Liver (tissue), 9 donors: ENCODE data around the gene GATA2. TPM values are rescaled to one million over a fixed set of nuclear protein-coding genes. Genes with fewer than 3 reads are reported as not detected.

Source experiments
- DNase-seq: peaks from one replicate; pipeline ENCODE4 v3.0.0-alpha.2; 2017; ENCODE audit warnings: low spot score
- H3K27ac ChIP-seq, 2 donors: one replicate each; pipeline ENCODE4 v1.7.0; 2013; ENCODE audit warnings: inconsistent platforms in 2 of 2, low read length in 2 of 2, control low read depth in 1 of 2, low read depth in 1 of 2, mild to moderate bottlenecking in 1 of 2
- H3K27me3 ChIP-seq, 4 donors: one replicate each; pipeline versions ENCODE4 v1.6.1 to v1.7.0; 2013; ENCODE audit warnings: low read length in 3 of 4, inconsistent platforms in 1 of 4, mild to moderate bottlenecking in 1 of 4, moderate library complexity in 1 of 4; ENCODE audit not compliant: control insufficient read depth in 4 of 4, insufficient read depth in 4 of 4
- H3K36me3 ChIP-seq, 4 donors: one replicate each; pipeline versions ENCODE4 v1.6.1 to v1.7.0; 2013; ENCODE audit warnings: low read length in 3 of 4, mild to moderate bottlenecking in 3 of 4, low read depth in 1 of 4, moderate library complexity in 1 of 4; ENCODE audit not compliant: control insufficient read depth in 4 of 4, insufficient read depth in 3 of 4
- H3K4me1 ChIP-seq, 4 donors: one replicate each; pipeline versions ENCODE4 v1.6.1 to v1.7.0; 2013; ENCODE audit warnings: low read length in 3 of 4, mild to moderate bottlenecking in 3 of 4, moderate library complexity in 1 of 4; ENCODE audit not compliant: control insufficient read depth in 4 of 4, insufficient read depth in 4 of 4
- H3K4me3 ChIP-seq, 3 donors: one replicate each; pipeline versions ENCODE4 v1.6.1 to v1.7.0; 2013; ENCODE audit warnings: low read length in 3 of 3, control low read depth in 1 of 3, low read depth in 1 of 3, mild to moderate bottlenecking in 1 of 3
- H3K9ac ChIP-seq, 2 donors: one replicate each; pipeline ENCODE4 v1.7.0; 2013; ENCODE audit warnings: low read length in 2 of 2, mild to moderate bottlenecking in 2 of 2, moderate library complexity in 2 of 2, control low read depth in 1 of 2, low read depth in 1 of 2
- H3K9me3 ChIP-seq, 4 donors: one replicate each; pipeline versions ENCODE4 v1.6.1 to v1.7.0; 2013; ENCODE audit warnings: low read length in 3 of 4; ENCODE audit not compliant: control insufficient read depth in 4 of 4
- EGR1 ChIP-seq, 2 donors: IDR thresholded peaks; 2 replicates each; pipeline ENCODE4 v1.6.1; 2016 to 2018; ENCODE audit warnings: antibody characterized with exemption in 2 of 2, low read depth in 2 of 2
- FOXA1 ChIP-seq: IDR thresholded peaks from 2 replicates; pipeline ENCODE4 v1.6.1; 2016; ENCODE audit warnings: antibody characterized with exemption
- GABPA ChIP-seq, 2 donors: IDR thresholded peaks in 1 of 2; conservative IDR thresholded peaks in 1 of 2; 2 replicates each; pipeline ENCODE4 v1.6.1; 2016; ENCODE audit warnings: antibody characterized with exemption in 2 of 2, mild to moderate bottlenecking in 1 of 2, moderate library complexity in 1 of 2
- HNF4A ChIP-seq, 2 donors: conservative IDR thresholded peaks; 2 replicates each; pipeline ENCODE4 v1.6.1; 2016; ENCODE audit warnings: antibody characterized with exemption in 2 of 2, mild to moderate bottlenecking in 2 of 2
- HNF4G ChIP-seq: IDR thresholded peaks from 2 replicates; pipeline ENCODE4 v1.6.1; 2016; ENCODE audit warnings: antibody characterized with exemption
- JUND ChIP-seq, 2 donors: IDR thresholded peaks; 2 replicates each; pipeline ENCODE4 v1.6.1; 2016; ENCODE audit warnings: antibody characterized with exemption in 2 of 2
- NR2F2 ChIP-seq: IDR thresholded peaks from 2 replicates; pipeline ENCODE4 v1.6.1; 2016; ENCODE audit warnings: antibody characterized with exemption
- RAD21 ChIP-seq, 2 donors: IDR thresholded peaks; 2 replicates each; pipeline ENCODE4 v1.6.1; 2016; ENCODE audit warnings: antibody characterized with exemption in 2 of 2, mild to moderate bottlenecking in 2 of 2
- RXRA ChIP-seq, 2 donors: IDR thresholded peaks; 2 replicates each; pipeline ENCODE4 v1.6.1; 2017 to 2018; ENCODE audit warnings: antibody characterized with exemption in 2 of 2, mild to moderate bottlenecking in 1 of 2
- SP1 ChIP-seq: IDR thresholded peaks from 2 replicates; pipeline ENCODE4 v1.6.1; 2018; ENCODE audit warnings: antibody characterized with exemption, mild to moderate bottlenecking
- YY1 ChIP-seq: IDR thresholded peaks from 2 replicates; pipeline ENCODE4 v1.6.1; 2016; ENCODE audit warnings: antibody characterized with exemption, mild to moderate bottlenecking
- WGBS: extraction: QIAGEN DNeasy Blood & Tissue Kit; methylation state at CpG from one replicate; pipeline ENCODE4 v1.1.7; 2013; 5-methylcytosine and 5-hydroxymethylcytosine counted together
- polyA plus RNA-seq, 2 donors: library from polyadenylated mRNA; stranded (reverse) in 1 of 2; unstranded in 1 of 2; fragments of 200-250 nt in 1 of 2; fragments of >200 nt in 1 of 2; fragmentation: Nextera tagmentation in 1 of 2; extraction: Ambion mirVana in 1 of 2; gene quantifications; one replicate each; pipeline versions ENCODE4 v1.2.1 to v1.2.3, GENCODE V29; 2013 to 2015
- total RNA-seq, 2 donors: library from RNA; depleted of rRNA; stranded (reverse); fragments of >200 nt; gene quantifications; one replicate each; pipeline ENCODE4 v1.2.3, GENCODE V29; 2014
- TF ChIP-seq, protein P1 (sequence below): IDR thresholded peaks from 2 replicates; pipeline ENCODE4 v1.6.1; 2016; ENCODE audit warnings: antibody characterized with exemption
- TF ChIP-seq, protein P2 (sequence below): IDR thresholded peaks from 2 replicates; pipeline ENCODE4 v1.6.1; 2016; ENCODE audit warnings: antibody characterized with exemption, mild to moderate bottlenecking
- TF ChIP-seq, protein P3 (sequence below): fragments of 150-350 bp; IDR thresholded peaks from 2 replicates; pipeline ENCODE4 v1.5.1; 2017; ENCODE audit warnings: improper control_type of control experiment, low read depth, low read length; ENCODE audit not compliant: missing input control
- donor health status: healthy.
- donor health status: healthy.
- donor health status: healthy.
- donor health status: healthy.
- donor health status: healthy.

The GATA2 gene
- total and polyA plus RNA-seq, 4 donors, result 0.25 to 2.8 (median 0.54) TPM

DNA sequence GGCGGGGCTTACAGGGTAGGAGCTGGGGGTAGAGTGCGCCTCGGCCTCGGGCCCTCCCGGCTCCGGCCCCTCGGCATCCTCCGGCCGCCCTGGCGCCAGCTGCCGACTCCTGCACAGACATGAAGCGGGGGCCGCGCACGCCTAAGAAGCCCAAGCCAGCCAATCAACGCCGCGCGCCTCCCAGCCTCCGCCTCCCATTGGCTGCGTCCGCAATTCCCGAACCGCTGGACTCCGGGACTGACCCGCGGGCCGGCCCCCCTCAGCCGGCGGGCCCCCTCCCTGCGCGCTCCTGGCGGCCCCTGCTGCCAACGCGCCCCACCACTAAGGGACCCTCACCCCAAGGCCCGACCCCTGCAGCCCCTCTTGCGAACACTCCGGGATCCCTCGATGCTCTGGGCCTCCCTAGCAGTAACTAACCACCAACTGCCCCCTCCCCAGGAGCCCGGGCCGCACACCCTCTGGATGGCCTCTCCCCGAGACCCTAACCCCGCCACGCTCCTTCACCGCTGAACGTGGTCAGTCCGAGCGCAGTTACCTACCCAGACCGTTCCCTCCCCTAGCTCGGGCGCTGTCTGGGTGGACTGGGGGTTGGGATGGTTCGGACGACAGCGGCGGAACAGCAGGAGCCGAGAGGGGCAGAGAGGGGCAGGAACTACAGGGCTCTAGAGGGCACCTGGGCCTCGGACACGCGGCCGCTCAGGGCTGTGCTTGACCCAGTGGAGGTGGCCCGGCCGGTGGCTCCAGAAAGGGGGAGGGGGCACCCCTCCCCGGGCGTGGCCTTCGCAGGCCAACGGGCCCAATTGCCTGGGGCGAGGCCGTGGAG lies 5.0 kb downstream of the GATA2 start:
- 4% methylated on average over 68 of the region's 68 CpGs for WGBS
- no peaks in the 10 kb centered on the region for H3K9me3 ChIP-seq
- TF ChIP-seq, protein P1, sequence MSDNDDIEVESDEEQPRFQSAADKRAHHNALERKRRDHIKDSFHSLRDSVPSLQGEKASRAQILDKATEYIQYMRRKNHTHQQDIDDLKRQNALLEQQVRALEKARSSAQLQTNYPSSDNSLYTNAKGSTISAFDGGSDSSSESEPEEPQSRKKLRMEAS, result no peak
- TF ChIP-seq SP1 (no peak), GABPA (IDR thresholded peaks at IDR 0.05 in 1 of 2, conservative IDR thresholded peaks at IDR 0.05 in 1 of 2) (no peak), RAD21 (IDR thresholded peaks at IDR 0.05) (no peak), JUND (IDR thresholded peaks at IDR 0.05) (no peak), NR2F2 (no peak), YY1 (no peak), HNF4A (conservative IDR thresholded peaks at IDR 0.05) (no peak), RXRA (IDR thresholded peaks at IDR 0.05) (no peak), FOXA1 (no peak), HNF4G (no peak)
- TF ChIP-seq, protein P2, sequence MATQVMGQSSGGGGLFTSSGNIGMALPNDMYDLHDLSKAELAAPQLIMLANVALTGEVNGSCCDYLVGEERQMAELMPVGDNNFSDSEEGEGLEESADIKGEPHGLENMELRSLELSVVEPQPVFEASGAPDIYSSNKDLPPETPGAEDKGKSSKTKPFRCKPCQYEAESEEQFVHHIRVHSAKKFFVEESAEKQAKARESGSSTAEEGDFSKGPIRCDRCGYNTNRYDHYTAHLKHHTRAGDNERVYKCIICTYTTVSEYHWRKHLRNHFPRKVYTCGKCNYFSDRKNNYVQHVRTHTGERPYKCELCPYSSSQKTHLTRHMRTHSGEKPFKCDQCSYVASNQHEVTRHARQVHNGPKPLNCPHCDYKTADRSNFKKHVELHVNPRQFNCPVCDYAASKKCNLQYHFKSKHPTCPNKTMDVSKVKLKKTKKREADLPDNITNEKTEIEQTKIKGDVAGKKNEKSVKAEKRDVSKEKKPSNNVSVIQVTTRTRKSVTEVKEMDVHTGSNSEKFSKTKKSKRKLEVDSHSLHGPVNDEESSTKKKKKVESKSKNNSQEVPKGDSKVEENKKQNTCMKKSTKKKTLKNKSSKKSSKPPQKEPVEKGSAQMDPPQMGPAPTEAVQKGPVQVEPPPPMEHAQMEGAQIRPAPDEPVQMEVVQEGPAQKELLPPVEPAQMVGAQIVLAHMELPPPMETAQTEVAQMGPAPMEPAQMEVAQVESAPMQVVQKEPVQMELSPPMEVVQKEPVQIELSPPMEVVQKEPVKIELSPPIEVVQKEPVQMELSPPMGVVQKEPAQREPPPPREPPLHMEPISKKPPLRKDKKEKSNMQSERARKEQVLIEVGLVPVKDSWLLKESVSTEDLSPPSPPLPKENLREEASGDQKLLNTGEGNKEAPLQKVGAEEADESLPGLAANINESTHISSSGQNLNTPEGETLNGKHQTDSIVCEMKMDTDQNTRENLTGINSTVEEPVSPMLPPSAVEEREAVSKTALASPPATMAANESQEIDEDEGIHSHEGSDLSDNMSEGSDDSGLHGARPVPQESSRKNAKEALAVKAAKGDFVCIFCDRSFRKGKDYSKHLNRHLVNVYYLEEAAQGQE, result no peak
- TF ChIP-seq, protein P3, sequence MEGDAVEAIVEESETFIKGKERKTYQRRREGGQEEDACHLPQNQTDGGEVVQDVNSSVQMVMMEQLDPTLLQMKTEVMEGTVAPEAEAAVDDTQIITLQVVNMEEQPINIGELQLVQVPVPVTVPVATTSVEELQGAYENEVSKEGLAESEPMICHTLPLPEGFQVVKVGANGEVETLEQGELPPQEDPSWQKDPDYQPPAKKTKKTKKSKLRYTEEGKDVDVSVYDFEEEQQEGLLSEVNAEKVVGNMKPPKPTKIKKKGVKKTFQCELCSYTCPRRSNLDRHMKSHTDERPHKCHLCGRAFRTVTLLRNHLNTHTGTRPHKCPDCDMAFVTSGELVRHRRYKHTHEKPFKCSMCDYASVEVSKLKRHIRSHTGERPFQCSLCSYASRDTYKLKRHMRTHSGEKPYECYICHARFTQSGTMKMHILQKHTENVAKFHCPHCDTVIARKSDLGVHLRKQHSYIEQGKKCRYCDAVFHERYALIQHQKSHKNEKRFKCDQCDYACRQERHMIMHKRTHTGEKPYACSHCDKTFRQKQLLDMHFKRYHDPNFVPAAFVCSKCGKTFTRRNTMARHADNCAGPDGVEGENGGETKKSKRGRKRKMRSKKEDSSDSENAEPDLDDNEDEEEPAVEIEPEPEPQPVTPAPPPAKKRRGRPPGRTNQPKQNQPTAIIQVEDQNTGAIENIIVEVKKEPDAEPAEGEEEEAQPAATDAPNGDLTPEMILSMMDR, result no peak
- H3K9ac ChIP-seq, result no peak overlapping the region
- peaks cover 4 to 24% (median 13%) of the 10 kb centered on the region in 4 donors for H3K27me3 ChIP-seq
- peak overlapping the region in 2 of 3 donors; percentile 28 to 48 for H3K4me3 ChIP-seq
- peak overlapping the region; percentile 7 to 53 for H3K27ac ChIP-seq
- H3K36me3 ChIP-seq, result no peaks in the 10 kb centered on the region
- peaks cover 27 to 49% (median 41%) of the 10 kb centered on the region in 4 donors for H3K4me1 ChIP-seq
- DNase-seq, result peak; percentile 81

DNA sequence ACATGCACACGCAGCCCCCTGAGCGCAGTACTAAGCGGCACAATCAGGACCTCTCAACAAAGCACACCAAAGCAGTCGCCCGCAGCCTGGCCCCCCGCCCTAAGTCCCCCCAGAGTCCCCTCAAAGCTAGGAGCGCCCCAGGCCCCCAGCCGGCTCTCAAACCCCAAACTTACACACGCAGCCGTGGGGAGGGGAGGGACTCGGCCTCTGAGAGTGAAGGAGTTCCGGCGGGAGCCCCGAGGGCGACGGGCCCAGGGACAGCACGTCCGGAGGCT lies 5.5 kb downstream of the GATA2 start:
- DNase-seq, result no peak
- TF ChIP-seq HNF4A (conservative IDR thresholded peaks at IDR 0.05) (no peak), EGR1 (IDR thresholded peaks at IDR 0.05; ENCODE audit: low read depth in 2 of 2) (no peak)
- TF ChIP-seq, protein P2, result no peak
- Histone ChIP-seq H3K4me3 (peak overlapping the region in 2 of 3 donors; percentile 48 to 66), H3K4me1 (peaks cover 23 to 44% (median 37%) of the 10 kb centered on the region in 4 donors), H3K9ac (no peak overlapping the region), H3K27ac (peak overlapping the region in 1 of 2 donors; percentile 31), H3K27me3 (peaks cover 4 to 24% (median 15%) of the 10 kb centered on the region in 4 donors), H3K9me3 (no peaks in the 10 kb centered on the region), H3K36me3 (no peaks in the 10 kb centered on the region)
- 4% methylated on average over 18 of the region's 18 CpGs for WGBS
